Right ventricle myocardium inferior (tissue), 1 donor: ENCODE measurements around the gene PRG2. TPM values are rescaled to one million over a fixed set of nuclear protein-coding genes. Genes with fewer than 3 reads are reported as not detected.
"Not testable (repeated sequence)": the region's sequence is repeated elsewhere in the genome, so short reads cannot be mapped to it uniquely, and the experiment has no call there.

Experiments
- ATAC-seq: fragments of 200-7000 bp; cut with Tn5 transposase; one replicate; pipeline ENCODE4 v1.9.1; 2020; ENCODE audit warnings: mild to moderate bottlenecking, moderate library complexity
- DNase-seq: peaks from one replicate; pipeline ENCODE4 v3.0.0; 2021; ENCODE audit errors: missing footprints
- intact Hi-C: fragments of 100-400 bp; cut with DNase I; formaldehyde crosslinking; loops from one replicate; pipeline ENCODE4 v1.11.0; 2022
- total RNA-seq: library from RNA; stranded (reverse); fragmentation: NEBNext Ultra II Directional; extraction: Animal tissue kit (Norgen Biotek cat#: 25700); gene quantifications from one replicate; pipeline ENCODE4 v1.2.1, GENCODE V29; 2021
- donor health status: DM: no; HTN: yes; CAD: no; lungs with severe emphysema.

The PRG2 gene
- total RNA-seq, 1 donor from 2014 or later = not detected

DNA sequence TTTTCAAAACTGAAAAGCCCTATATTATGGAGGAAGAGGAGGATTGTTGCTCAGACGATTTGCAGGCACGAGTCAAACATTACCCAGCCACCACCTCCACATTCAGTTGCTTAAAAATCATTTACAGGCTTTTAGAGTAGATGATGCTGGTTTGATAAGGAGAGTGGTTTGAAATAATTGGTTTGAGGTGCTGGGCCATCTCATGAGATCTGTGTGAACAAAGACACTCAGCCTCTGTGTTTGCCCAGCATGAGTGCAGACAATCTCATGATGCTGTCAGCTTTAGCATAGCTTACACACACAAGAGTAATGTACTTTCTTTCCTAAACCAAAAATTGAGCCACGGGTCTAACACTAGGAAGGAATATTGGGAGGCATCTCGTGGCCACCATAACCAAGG, 32.2 kb upstream of the PRG2 start:
- intact Hi-C loops = no loop called here
- no peak for DNase-seq

DNA sequence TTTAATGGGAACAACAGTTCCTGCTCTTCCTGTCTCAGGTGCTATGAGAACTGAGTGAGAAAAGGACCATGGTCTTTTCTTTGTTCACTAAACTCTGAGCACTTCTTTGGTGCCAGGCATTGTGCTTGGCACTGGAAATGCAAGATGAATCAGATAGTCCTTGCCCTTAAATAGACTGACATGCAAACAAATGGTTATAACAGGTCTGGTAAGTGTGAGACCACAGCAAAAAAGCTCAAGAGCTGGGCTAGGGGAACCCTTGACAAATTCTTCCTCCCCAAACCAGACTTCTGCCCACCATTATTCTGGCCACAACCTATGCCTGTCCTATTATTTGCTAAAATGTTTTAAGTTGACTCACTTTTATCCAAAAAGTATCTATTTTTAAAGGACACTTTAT, 31.4 kb upstream of the PRG2 start:
- DNase-seq (no peak), ATAC-seq (no peak)
- intact Hi-C loops = no loop called here

More for the DNA sequence above, 32.2 kb upstream of the PRG2 start:
- no peak for ATAC-seq

GRCh38 chr11:57421066-57421465, 30.6 kb upstream of the PRG2 start:
- intact Hi-C loops = no loop called here
- DNase-seq (no peak), ATAC-seq (no peak)

DNA sequence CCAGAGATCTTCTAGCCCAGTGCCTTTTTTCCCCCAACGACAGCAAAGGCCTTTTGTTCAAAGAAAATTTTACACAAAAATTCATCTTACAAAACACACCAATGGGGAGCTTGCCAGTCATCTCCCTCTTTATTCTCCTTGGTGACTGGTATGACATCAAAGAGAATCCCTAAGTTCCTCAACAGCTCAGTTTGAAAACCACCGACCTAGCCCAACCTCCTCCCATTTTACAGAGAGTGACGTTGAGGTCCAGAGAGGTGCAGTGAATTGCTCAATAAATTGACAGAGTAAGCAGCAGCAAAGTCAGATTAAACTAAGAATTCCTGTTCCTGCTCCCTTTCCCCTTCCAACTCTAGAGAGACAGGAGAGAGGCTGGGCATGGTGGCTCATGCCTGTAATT, 28.7 kb upstream of the PRG2 start:
- DNase-seq = no peak
- ATAC-seq = no peak
- intact Hi-C loops = no loop called here

- intact Hi-C loops = no loop called here
- ATAC-seq (no peak), DNase-seq (no peak)
Observed at GRCh38 chr11:57418131-57418530, 27.7 kb upstream of the PRG2 start.

DNA sequence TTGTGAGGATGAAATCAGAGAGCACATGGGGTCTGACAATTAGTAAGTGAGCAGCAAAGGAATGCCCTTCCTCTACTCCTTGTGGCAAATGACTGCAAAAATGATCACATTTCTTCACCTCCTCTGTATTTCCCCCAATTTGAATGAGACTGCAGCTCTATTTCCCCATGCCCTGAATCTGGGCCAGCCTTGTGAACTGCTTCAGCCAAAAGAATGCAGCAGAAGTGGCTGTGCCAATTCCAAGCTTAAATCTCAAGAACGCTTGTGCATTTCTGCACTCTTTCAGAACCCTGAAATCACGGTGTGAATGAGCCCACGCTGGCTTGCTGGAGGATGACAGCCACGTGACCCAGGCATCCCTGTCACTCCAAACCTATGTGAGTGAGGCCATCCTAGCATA, 26.6 kb upstream of the PRG2 start:
- intact Hi-C loops = no loop called here
- ATAC-seq (peak; percentile 21), DNase-seq (no peak)

- ATAC-seq = no peak
- DNase-seq = no peak
- intact Hi-C loops = no loop called here
Observed at GRCh38 chr11:57416436-57416835, 26.0 kb upstream of the PRG2 start.

DNA sequence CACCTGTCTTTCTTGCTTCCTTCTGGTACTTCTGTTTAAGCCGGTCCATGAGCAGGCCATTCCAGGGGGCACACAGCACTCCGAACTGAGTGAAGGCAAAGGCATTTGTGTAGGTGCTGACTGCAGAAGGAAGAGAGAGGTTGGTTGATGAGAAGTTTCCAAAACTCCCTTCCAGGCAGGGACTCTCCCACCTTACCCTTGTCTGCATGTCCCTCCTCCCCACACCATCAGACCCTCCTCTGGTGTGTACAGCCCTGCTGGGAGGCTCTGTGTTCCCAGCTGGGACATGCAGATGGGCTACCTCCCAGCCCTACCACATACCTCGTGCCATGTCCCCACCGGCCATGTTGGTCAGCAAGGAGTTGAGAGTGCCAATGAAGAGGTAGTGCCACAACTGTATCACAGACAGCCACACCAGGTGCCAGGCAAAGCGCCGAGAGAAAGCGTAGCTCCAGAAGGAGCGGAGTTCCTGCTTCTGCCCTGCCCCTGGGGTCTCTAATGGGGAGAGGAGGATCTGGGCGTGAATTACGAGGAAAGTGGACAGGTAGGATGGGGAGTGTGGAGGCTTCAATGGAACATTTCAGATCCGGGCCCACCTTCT, 24.3 kb upstream of the PRG2 start:
- DNase-seq = no peak
- ATAC-seq = no peak
- intact Hi-C loops = no loop called here

- no peak for ATAC-seq
- DNase-seq = no peak
- intact Hi-C loops = no loop called here
Observed at GRCh38 chr11:57413681-57414080, 23.2 kb upstream of the PRG2 start.

DNA sequence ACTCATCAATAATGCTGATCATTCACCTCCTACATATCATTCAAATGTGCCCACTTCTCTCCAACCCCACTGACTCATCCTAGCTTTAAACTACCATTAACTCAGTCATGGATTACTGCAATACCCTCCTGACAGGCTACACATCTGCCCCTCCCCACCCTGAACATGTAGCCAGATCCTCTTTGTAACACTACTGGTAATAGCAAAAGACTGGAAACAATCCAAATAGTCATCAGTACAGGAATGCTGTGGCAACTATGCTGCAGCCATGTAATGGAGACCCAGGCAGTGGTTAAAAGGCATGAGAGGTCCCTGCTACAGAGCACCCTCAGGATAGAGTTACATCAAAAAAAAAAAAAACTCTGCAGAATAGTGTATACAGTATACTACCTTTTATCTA, 19.8 kb upstream of the PRG2 start:
- no peak for ATAC-seq
- DNase-seq = no peak
- intact Hi-C loops = no loop called here

DNA sequence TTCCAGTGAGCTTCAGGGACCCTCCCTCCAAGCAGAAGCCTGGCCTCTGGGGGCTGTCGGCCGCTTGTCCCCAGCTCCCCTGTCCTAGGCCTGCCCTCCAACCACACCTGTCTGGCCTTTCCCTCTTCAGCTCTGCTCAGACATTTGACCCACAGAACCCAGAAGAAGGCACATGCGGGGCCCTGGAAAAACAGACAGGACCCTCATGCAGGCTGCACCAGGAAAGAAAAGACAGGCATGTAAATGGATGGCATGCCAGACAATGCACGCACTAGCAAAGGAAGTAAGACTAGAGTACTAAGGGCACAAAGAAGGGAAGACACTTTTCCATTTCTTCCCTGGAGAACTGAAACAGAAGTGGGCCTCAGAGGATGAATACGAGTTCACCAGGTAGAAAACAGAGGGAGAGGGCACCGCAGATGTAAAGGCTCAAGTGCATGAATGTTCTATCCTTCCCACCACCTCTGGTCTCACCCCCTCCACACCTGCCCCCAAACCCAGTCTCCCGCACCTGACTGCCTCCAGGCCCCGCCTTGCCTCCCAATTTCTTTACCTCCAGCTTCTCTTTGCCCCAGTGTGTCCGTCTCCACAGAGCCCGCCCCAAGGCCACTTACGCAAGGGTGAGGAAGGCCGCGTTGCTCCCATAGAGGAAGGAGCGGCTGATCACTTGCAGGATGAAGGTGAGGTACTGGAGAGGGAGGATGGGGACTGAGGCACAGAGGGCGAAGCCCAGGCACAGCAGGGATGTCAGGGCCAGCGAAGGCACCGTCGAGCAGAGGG, 19.1 kb upstream of the PRG2 start:
- no peak for DNase-seq
- ATAC-seq = no peak
- intact Hi-C loops = no loop called here

DNA sequence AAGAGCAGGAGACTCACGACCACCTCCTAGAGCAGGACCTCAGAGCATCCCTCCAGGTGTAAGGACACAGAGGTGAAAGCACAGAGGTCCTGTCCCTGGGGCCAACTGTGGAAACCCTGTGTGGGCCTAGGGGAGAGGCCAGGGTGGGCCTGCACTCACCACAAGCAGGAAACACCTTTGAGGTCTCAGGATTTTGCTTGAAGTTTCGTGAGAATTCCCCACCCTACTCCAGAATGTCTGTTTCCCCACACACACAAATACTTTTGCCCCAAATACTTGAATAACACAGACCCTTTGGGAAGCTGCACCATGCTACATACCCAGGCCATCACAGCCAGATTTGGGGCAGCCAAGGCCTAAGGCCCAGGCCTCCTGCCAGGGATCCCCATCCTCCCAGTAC, 18.3 kb upstream of the PRG2 start:
- DNase-seq (no peak), ATAC-seq (no peak)
- intact Hi-C loops = no loop called here

- DNase-seq (no peak), ATAC-seq (no peak)
- intact Hi-C loops = no loop called here
Observed at GRCh38 chr11:57407941-57408475, 17.6 kb upstream of the PRG2 start.

GRCh38 chr11:57407010-57407920, 16.8 kb upstream of the PRG2 start:
- DNase-seq (no peak), ATAC-seq (peak; percentile 55)
- intact Hi-C loops = no loop called here

DNA sequence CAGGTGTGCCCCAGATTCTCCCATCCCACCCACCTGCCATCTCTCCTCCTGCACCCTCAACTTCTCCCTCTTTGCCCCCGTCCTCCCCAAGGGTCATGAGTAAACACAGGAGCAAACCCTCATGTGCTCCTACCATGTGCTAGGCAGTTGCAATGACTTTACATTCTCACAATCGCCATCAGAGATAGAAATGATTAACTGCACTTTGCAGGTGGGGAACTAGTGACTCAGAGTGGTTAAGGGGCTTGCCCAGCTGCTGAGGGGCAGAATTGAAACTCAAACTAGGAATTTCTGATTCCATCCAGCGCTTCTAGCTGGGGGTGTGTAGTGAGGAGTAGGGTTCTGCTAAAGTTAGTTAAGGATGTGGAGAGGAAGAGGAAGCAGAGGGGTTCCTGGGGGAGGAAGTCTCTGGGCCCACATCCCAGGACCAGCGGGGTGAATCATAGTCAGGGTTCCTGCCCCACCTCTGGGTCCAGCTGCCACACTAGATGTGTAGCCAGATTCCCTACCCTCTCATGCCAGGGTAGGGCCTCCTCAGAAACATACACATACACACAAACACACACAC, 16.0 kb upstream of the PRG2 start:
- ATAC-seq = peak; percentile 54
- no peak for DNase-seq
- intact Hi-C loops = no loop called here

DNA sequence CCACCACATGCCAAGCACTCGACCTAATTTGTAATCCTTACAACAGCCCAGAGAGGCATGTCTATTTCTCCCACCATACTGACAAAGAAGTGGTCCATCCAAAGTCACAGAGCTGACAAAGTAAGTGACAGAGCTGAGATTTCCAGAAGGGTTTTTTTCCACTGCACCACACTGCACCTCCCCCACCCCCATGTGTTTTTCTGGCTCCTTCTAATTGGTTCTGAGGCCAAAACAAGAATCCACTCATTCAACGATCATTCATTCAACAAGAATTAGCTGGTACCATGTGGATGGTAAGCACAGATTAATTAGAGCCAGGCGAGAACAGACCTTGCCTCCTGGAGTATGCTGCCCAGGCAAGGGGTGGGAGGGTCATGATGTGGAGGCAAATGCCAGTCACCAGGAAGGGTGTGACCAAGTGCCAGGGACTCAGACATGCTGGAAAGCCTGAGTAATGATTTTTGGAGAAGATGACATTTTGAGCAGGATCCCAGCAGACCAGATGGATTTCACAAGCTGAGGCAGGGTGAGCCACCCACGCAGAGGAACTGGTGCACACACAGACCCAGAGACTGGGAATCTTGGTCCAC, 14.9 kb upstream of the PRG2 start:
- intact Hi-C loops = no loop called here
- DNase-seq = no peak
- ATAC-seq = no peak

DNA sequence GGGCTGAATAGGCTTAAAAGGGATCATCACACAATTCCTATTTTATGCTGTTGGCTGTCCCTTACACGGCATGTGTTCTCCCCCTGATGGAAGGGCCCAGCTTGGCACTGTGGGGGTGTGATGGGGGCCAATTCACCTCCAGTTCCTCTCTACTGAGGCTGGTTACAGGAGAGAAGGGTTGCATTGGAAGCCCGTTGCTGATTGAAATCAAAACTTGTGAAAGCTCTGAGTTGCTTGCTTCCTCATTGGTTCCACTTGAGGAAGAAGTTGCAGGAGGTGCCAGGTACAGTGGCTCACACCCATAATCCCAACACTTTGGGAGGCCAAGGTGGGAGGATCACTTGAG, 13.3 kb upstream of the PRG2 start:
- no peak for DNase-seq
- intact Hi-C loops = no loop called here

GRCh38 chr11:57403003-57403801, 12.8 kb upstream of the PRG2 start:
- ATAC-seq, DNase-seq, intact Hi-C loops: not testable (repeated sequence)

More for the DNA sequence above, 13.3 kb upstream of the PRG2 start:
- ATAC-seq = no peak
